Measurements from ENCODE around the gene HIVEP2.

The HIVEP2 gene

GRCh38 chr6:142725024-142725770 is 219.8 kb downstream of the HIVEP2 start:
- DNase-seq = no peak

- DNase-seq = no peak
Measured at GRCh38 chr6:142722841-142723240, 222.1 kb downstream of the HIVEP2 start.

GRCh38 chr6:142722012-142722411 is 223.0 kb downstream of the HIVEP2 start:
- no peak for DNase-seq

- DNase-seq = no peak
Measured at GRCh38 chr6:142721215-142721920, 223.6 kb downstream of the HIVEP2 start.

GRCh38 chr6:142718667-142719191 is 226.2 kb downstream of the HIVEP2 start:
- no peak for DNase-seq

- no peak for DNase-seq
Measured at GRCh38 chr6:142716097-142716496, 228.9 kb downstream of the HIVEP2 start.

GRCh38 chr6:142714951-142715785 is 229.8 kb downstream of the HIVEP2 start:
- no peak for DNase-seq

- no peak for DNase-seq
Measured at GRCh38 chr6:142713959-142714358, 231.0 kb downstream of the HIVEP2 start.

GRCh38 chr6:142712231-142712630 is 232.7 kb downstream of the HIVEP2 start:
- DNase-seq = no peak

GRCh38 chr6:142708651-142709050 is 236.3 kb downstream of the HIVEP2 start:
- no peak for DNase-seq

- DNase-seq = no peak
Measured at GRCh38 chr6:142707255-142707654, 237.7 kb downstream of the HIVEP2 start.

- DNase-seq = no peak
Measured at GRCh38 chr6:142706210-142706609, 238.8 kb downstream of the HIVEP2 start.

GRCh38 chr6:142705054-142705453 is 239.9 kb downstream of the HIVEP2 start:
- no peak for DNase-seq

GRCh38 chr6:142702501-142703460 is 242.2 kb downstream of the HIVEP2 start:
- no peak for DNase-seq

Measured in stimulated activated CD4-positive, alpha-beta T cell treated with anti-CD3 and anti-CD28 coated beads, Interleukin-1b, Interleukin-23, amount 100 ng/mL, for 48 hours (primary cell).